ENCODE measurements around the gene WDCP. TPM values are rescaled to one million over a fixed set of nuclear protein-coding genes. Genes with fewer than 3 reads are reported as not detected.

Gene WDCP
- total RNA-seq, 1 donor from 2014 or later: 5.2 TPM

DNA sequence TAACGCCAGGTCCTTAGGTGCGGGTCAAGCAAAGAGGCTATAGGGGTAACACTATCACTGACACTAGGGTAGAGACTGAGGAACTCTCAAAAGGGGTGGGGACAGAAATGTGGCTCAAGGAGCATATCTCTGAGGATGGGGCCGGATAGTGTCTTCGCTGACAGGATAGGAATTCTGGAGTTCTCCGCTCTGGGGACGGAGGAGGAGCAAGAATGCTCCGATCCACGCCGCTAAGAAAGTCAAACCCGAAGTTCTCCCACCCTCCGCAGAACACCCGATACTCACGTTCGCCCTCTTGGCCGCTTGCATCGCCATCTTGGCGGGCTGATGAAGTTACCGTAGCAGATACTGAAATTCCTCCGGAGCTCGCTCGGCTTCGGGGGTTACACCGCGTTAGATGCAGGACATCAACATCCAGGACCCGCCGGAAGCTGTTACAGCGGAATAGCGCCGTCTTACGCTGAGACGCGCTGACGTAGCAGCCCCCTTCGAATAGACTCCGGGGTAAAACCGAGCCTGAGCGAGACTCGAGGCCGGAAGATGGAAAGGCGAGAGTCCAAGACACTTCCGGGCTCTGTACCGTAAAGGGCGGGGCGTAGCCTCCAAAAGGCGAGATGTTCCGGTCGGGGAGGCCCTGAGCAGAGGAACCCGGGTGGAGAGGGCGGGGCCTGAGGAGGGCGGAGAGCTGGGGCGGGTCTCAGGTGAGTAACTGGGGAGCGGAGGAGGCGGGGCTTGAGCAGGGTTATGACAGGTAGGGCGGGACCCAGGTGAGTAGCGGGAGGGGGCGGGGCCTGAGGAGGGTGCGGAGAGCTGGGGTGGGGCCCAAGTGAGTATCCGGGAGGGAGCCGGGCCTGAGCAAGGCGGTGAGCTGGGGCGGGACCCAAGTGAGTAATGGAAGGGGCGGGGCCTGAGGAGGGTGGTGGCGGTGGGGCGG is 29.0 kb upstream of the WDCP start, which contains the start of gene SF3B6:
Gene SF3B6 (minus strand): TSS at position 412 of the 934 bp plus-strand sequence. CDS start 97 bp downstream, at position 315.
- no peaks in the 10 kb centered on the region for H3K9me3 ChIP-seq
- peak; percentile 99 to 100 for DNase-seq (ENCODE audit: extremely low spot score in 2 of 2)
- H3K4me3 ChIP-seq: peak within 1 kb of the TSS; percentile 66 to 87
- intact Hi-C loops (cut with DNase I): no loop called here
- peaks cover 25% of the 10 kb centered on the region for H3K4me1 ChIP-seq
- H3K36me3 ChIP-seq: peaks cover 0 to 21% of the 10 kb centered on the region in 2 donors
- H3K27me3 ChIP-seq: no peaks in the 10 kb centered on the region
- TF ChIP-seq, protein P1, sequence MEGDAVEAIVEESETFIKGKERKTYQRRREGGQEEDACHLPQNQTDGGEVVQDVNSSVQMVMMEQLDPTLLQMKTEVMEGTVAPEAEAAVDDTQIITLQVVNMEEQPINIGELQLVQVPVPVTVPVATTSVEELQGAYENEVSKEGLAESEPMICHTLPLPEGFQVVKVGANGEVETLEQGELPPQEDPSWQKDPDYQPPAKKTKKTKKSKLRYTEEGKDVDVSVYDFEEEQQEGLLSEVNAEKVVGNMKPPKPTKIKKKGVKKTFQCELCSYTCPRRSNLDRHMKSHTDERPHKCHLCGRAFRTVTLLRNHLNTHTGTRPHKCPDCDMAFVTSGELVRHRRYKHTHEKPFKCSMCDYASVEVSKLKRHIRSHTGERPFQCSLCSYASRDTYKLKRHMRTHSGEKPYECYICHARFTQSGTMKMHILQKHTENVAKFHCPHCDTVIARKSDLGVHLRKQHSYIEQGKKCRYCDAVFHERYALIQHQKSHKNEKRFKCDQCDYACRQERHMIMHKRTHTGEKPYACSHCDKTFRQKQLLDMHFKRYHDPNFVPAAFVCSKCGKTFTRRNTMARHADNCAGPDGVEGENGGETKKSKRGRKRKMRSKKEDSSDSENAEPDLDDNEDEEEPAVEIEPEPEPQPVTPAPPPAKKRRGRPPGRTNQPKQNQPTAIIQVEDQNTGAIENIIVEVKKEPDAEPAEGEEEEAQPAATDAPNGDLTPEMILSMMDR (IDR thresholded peaks at IDR 0.05): no peak
- TF ChIP-seq POLR2A (IDR thresholded peaks at IDR 0.05) (peak in 1 of 2 donors; percentile 55), POLR2AphosphoS5 (IDR thresholded peaks at IDR 0.05; ENCODE audit: insufficient read depth in 1 of 2, low read depth in 1 of 2) (peak; percentile 95 to 96)
- peak within 1 kb of the TSS; percentile 94 for H3K27ac ChIP-seq

DNA sequence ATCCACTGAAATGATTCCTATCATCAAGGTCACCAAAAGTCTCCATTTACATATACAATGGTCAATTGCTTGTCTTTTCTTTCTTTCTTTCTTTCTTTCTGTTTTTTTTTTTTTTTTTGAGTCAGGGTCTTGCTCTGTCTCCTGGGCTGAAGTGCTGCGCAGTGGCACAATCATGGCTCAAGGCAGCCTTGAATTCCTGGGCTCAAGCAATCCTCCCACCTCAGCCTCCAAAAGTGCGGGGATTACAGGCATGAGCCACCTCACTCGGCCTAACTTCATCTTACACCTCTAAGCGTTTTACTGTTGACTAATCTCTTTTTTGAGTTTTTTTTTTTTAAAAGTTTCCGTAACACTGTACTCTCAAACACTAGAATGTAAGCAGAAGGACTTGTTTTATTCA is 28.1 kb upstream of the WDCP start:
- Histone ChIP-seq H3K4me1 (peaks cover 25% of the 10 kb centered on the region), H3K27ac (peak overlapping the region; percentile 94), H3K36me3 (peaks cover 0 to 25% of the 10 kb centered on the region in 2 donors), H3K27me3 (no peaks in the 10 kb centered on the region), H3K4me3 (peak overlapping the region; percentile 66 to 87), H3K9me3 (no peaks in the 10 kb centered on the region)
- TF ChIP-seq POLR2A (IDR thresholded peaks at IDR 0.05): no peak
- TF ChIP-seq, protein P1 (IDR thresholded peaks at IDR 0.05): no peak
- no peak for TF ChIP-seq POLR2AphosphoS5 (IDR thresholded peaks at IDR 0.05; ENCODE audit: insufficient read depth in 1 of 2, low read depth in 1 of 2)
- DNase-seq (ENCODE audit: extremely low spot score in 2 of 2): no peak
- intact Hi-C loops (cut with DNase I): no loop called here

DNA sequence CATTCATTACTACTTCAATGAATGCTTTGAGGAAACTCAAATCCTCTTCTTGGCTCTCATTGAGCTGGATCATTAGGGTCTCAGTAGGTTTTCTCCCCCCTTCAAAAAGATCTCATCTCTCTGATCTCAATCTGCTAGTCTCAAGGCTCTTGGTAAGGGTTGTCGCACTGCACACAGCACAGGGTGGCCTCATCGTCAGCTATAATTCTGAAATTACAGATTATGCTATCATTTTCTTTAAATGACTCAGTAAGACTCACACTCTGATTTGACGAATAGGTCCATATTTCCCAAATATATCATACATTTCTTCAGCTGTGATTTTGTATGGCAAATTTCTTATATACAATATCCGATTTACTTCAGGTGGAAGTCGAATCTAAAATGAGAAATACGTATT is 26.6 kb upstream of the WDCP start:
- H3K4me3 ChIP-seq: no peak overlapping the region
- no peak overlapping the region for H3K27ac ChIP-seq
- H3K9me3 ChIP-seq: no peaks in the 10 kb centered on the region
- intact Hi-C loops (cut with DNase I): no loop called here
- no peak for DNase-seq (ENCODE audit: extremely low spot score in 2 of 2)
- TF ChIP-seq POLR2AphosphoS5 (IDR thresholded peaks at IDR 0.05; ENCODE audit: insufficient read depth in 1 of 2, low read depth in 1 of 2) (no peak), POLR2A (IDR thresholded peaks at IDR 0.05) (no peak)
- TF ChIP-seq, protein P1 (IDR thresholded peaks at IDR 0.05): no peak
- H3K27me3 ChIP-seq: no peaks in the 10 kb centered on the region
- peaks cover 0 to 30% of the 10 kb centered on the region in 2 donors for H3K36me3 ChIP-seq
- peaks cover 25% of the 10 kb centered on the region for H3K4me1 ChIP-seq

DNA sequence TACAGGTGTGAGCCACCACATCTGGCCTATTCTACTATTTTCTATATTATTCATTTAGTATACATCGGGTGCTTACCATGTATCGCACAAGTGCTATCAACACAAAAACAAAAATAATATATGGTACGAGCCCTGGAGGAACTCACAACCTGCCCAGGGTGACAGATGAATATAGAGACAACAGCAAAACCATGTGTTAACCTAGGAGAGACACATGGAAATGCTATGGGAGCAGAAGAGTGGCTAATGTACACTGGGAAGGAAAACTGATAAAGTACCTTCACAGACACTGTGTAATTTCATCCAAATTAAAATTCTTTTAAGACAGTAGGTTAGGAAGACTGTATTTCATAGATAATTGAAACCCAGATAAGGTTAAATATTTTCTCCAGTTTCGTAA is 25.1 kb upstream of the WDCP start:
- Histone ChIP-seq H3K4me1 (peaks cover 18% of the 10 kb centered on the region), H3K9me3 (no peaks in the 10 kb centered on the region), H3K27me3 (no peaks in the 10 kb centered on the region), H3K27ac (no peak overlapping the region), H3K36me3 (peaks cover 0 to 45% of the 10 kb centered on the region in 2 donors), H3K4me3 (no peak overlapping the region)
- TF ChIP-seq POLR2AphosphoS5 (IDR thresholded peaks at IDR 0.05; ENCODE audit: insufficient read depth in 1 of 2, low read depth in 1 of 2): no peak
- TF ChIP-seq, protein P1 (IDR thresholded peaks at IDR 0.05): no peak
- no peak for TF ChIP-seq POLR2A (IDR thresholded peaks at IDR 0.05)
- intact Hi-C loops (cut with DNase I): no loop called here
- no peak for DNase-seq (ENCODE audit: extremely low spot score in 2 of 2)

DNA sequence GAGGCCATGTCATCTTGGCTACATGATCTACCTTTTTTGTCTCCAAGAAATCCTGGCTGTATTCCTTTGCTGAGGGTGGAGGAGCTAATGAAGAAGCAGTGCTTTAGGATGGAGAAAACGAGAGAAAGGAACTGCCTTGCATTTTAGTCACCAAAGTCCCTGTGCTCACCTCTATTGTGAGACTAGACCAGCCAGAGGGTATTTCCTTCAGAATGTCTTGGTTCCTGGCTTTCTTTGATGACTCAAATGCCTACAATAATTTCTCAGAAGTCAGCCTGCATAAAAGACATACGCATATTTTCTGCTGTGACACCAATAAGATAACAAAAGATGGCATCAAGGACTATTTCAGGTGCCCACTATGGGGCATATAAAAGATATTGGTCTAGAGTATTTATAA is 18.1 kb upstream of the WDCP start:
- no peaks in the 10 kb centered on the region for H3K27me3 ChIP-seq
- no peak overlapping the region for H3K27ac ChIP-seq
- intact Hi-C loops (cut with DNase I): no loop called here
- no peaks in the 10 kb centered on the region for H3K9me3 ChIP-seq
- H3K4me3 ChIP-seq: no peak overlapping the region
- no peaks in the 10 kb centered on the region for H3K4me1 ChIP-seq
- H3K36me3 ChIP-seq: peaks cover 0 to 37% of the 10 kb centered on the region in 2 donors
- TF ChIP-seq POLR2A (IDR thresholded peaks at IDR 0.05) (no peak), POLR2AphosphoS5 (IDR thresholded peaks at IDR 0.05; ENCODE audit: insufficient read depth in 1 of 2, low read depth in 1 of 2) (no peak)
- TF ChIP-seq, protein P1 (IDR thresholded peaks at IDR 0.05): no peak
- DNase-seq (ENCODE audit: extremely low spot score in 2 of 2): no peak

All from vagina (tissue), 2 donors.